GM12878 (cell line): ENCODE results near the gene JTB. TPM values are rescaled to one million over a fixed set of nuclear protein-coding genes. Genes with fewer than 3 reads are reported as not detected.
A peak's percentile ranks its signal among the peaks of the same experiment; 100 is the strongest.

Experiments
- CEBPB ChIP-seq, 2 experiments: fragments of 150-350 bp in 1 of 2; IDR thresholded peaks; 2 replicates each; pipeline ENCODE4 v1.6.1; 2012 to 2014; ENCODE audit warnings: low read depth in 2 of 2, low read length in 2 of 2, borderline replicate concordance in 1 of 2, inconsistent platforms in 1 of 2
- EED ChIP-seq: sonication (generic); IDR thresholded peaks from 2 replicates; pipeline ENCODE4 v1.6.1; 2016; ENCODE audit warnings: antibody characterized with exemption, low read depth
- ESRRA ChIP-seq: IDR thresholded peaks from 2 replicates; pipeline ENCODE4 v1.6.1; 2012; ENCODE audit warnings: mild to moderate bottlenecking, low read length, improper control_type of control experiment
- FOS ChIP-seq: IDR thresholded peaks from 3 replicates; pipeline ENCODE4 v1.6.1; 2011; ENCODE audit warnings: borderline replicate concordance; ENCODE audit not compliant: insufficient read length; ENCODE audit errors: extremely low read depth
- HDAC6 ChIP-seq: fragments of 200-600 bp; sonication (generic); IDR thresholded peaks from one replicate; pipeline ENCODE4 v1.8.0; 2017; ENCODE audit warnings: antibody characterized with exemption; ENCODE audit not compliant: unreplicated experiment
- IKZF1 ChIP-seq: fragments of 450-650 bp; conservative IDR thresholded peaks from 2 replicates; pipeline ENCODE4 v1.6.1; 2017; ENCODE audit warnings: antibody characterized with exemption, mild to moderate bottlenecking
- IRF4 ChIP-seq: IDR thresholded peaks from 2 replicates; pipeline ENCODE4 v1.6.1; 2011; ENCODE audit warnings: low read depth, low read length
- KAT2A ChIP-seq: conservative IDR thresholded peaks from 2 replicates; pipeline ENCODE4 v1.6.1; 2011; ENCODE audit warnings: low read depth, low read length; ENCODE audit not compliant: control insufficient read depth
- MEF2B ChIP-seq: fragments of 450-650 bp; IDR thresholded peaks from 2 replicates; pipeline ENCODE4 v1.6.1; 2018; ENCODE audit warnings: mild to moderate bottlenecking, moderate library complexity; ENCODE audit not compliant: partially characterized antibody, poor library complexity, severe bottlenecking
- NFYB ChIP-seq: IDR thresholded peaks from 2 replicates; pipeline ENCODE4 v1.6.1; 2011; ENCODE audit warnings: low read depth, mild to moderate bottlenecking, low read length, improper control_type of control experiment, moderate library complexity; ENCODE audit not compliant: insufficient read depth
- RBBP5 ChIP-seq: fragments of 200-600 bp; sonication (generic); conservative IDR thresholded peaks from 2 replicates; pipeline ENCODE4 v1.6.1; 2016
- SMAD1 ChIP-seq: fragments of 450-650 bp; IDR thresholded peaks from 2 replicates; pipeline ENCODE4 v1.6.1; 2018; ENCODE audit warnings: mild to moderate bottlenecking, low read depth; ENCODE audit not compliant: partially characterized antibody
- YBX1 ChIP-seq: fragments of 450-650 bp; IDR thresholded peaks from 2 replicates; pipeline ENCODE4 v1.6.1; 2016; ENCODE audit warnings: antibody characterized with exemption
- ZNF24 ChIP-seq: fragments of 450-650 bp; IDR thresholded peaks from 2 replicates; pipeline ENCODE4 v1.6.1; 2017; ENCODE audit warnings: antibody characterized with exemption, mild to moderate bottlenecking
- polyA plus RNA-seq, 11 experiments: library from polyadenylated mRNA; depleted of rRNA in 4 of 11; unstranded in 6 of 11; stranded (reverse) in 5 of 11; fragments of >200 nt; fragmentation: Nextera tagmentation in 4 of 11; fragmentation: Illumina TruSeq in 1 of 11; extraction: Ambion mirVana in 4 of 11; extraction: Trizol in 1 of 11; gene quantifications; 1 replicate in 1 of 11; 2 replicates in 10 of 11; pipeline versions ENCODE4 v1.2.1 to v1.2.3, GENCODE V29; 2011 to 2016; ENCODE audit warnings: inconsistent platforms in 2 of 11, missing spikeins in 2 of 11, low read depth in 1 of 11
- total RNA-seq, 4 experiments: library from RNA; depleted of rRNA in 3 of 4; stranded (reverse); fragments of >200 nt in 3 of 4; fragmentation: Illumina TruSeq in 1 of 4; extraction: Trizol in 1 of 4; gene quantifications; 2 replicates each; pipeline versions ENCODE4 v1.2.1 to v1.2.3, GENCODE V29; 2013 to 2021
- TF ChIP-seq, protein P1 (sequence below): IDR thresholded peaks from 2 replicates; pipeline ENCODE4 v1.6.1; 2012; ENCODE audit warnings: mild to moderate bottlenecking, low read depth, low read length
- TF ChIP-seq, protein P2 (sequence below): fragments of 450-650 bp; IDR thresholded peaks from 2 replicates; pipeline ENCODE4 v1.6.1; 2017; ENCODE audit warnings: mild to moderate bottlenecking
- TF ChIP-seq, protein P3 (sequence below): fragments of 450-650 bp; conservative IDR thresholded peaks from 2 replicates; pipeline ENCODE4 v1.6.1; 2017; ENCODE audit warnings: mild to moderate bottlenecking, moderate library complexity
- TF ChIP-seq, protein P4 (sequence below): IDR thresholded peaks from 2 replicates; pipeline ENCODE4 v1.6.1; 2012; ENCODE audit warnings: low read depth, low read length, improper control_type of control experiment
- TF ChIP-seq, protein P5 (sequence below): IDR thresholded peaks from 2 replicates; pipeline ENCODE4 v1.6.1; 2011; ENCODE audit warnings: mild to moderate bottlenecking, low read depth, low read length, moderate library complexity; ENCODE audit not compliant: insufficient replicate concordance
- TF ChIP-seq, protein P6 (sequence below): fragments of 450-650 bp; IDR thresholded peaks from 2 replicates; pipeline ENCODE4 v1.6.1; 2014; ENCODE audit warnings: mild to moderate bottlenecking

JTB gene
- total and polyA plus RNA-seq, 10 of the 15 experiments (the other 5 are each of a cell fraction or from before 2014, with no cell fraction given) = 25.0 to 298 (median 155) TPM

DNA sequence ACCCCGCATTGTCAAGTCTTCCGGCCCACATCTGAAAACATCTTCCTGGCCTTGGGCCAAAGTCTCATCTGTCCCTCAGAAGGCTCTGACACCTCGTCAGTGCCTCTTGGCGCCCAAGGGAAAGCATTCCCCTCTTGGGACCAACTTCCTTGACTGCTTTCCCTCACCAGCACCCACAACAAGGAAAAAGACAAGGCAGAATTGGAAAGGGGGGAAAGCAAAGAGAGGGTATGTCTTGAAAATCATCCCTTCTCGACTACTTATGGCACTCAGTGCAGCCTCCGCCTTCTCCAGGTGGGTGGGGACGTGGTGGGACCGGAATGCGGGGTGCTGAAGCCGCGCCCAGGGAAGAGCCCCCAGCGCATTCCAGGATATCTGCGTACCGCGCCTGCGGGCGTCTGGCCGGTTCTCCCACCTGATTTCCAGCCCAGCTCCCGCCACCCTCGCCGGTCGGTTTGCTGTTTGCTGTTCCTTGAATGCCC lies 13.6 kb downstream of the JTB start (continued):
- TF ChIP-seq, protein P1, sequence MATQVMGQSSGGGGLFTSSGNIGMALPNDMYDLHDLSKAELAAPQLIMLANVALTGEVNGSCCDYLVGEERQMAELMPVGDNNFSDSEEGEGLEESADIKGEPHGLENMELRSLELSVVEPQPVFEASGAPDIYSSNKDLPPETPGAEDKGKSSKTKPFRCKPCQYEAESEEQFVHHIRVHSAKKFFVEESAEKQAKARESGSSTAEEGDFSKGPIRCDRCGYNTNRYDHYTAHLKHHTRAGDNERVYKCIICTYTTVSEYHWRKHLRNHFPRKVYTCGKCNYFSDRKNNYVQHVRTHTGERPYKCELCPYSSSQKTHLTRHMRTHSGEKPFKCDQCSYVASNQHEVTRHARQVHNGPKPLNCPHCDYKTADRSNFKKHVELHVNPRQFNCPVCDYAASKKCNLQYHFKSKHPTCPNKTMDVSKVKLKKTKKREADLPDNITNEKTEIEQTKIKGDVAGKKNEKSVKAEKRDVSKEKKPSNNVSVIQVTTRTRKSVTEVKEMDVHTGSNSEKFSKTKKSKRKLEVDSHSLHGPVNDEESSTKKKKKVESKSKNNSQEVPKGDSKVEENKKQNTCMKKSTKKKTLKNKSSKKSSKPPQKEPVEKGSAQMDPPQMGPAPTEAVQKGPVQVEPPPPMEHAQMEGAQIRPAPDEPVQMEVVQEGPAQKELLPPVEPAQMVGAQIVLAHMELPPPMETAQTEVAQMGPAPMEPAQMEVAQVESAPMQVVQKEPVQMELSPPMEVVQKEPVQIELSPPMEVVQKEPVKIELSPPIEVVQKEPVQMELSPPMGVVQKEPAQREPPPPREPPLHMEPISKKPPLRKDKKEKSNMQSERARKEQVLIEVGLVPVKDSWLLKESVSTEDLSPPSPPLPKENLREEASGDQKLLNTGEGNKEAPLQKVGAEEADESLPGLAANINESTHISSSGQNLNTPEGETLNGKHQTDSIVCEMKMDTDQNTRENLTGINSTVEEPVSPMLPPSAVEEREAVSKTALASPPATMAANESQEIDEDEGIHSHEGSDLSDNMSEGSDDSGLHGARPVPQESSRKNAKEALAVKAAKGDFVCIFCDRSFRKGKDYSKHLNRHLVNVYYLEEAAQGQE = no peak
- no peak for TF ChIP-seq ZNF24
- peak; percentile 38 for TF ChIP-seq MEF2B
- TF ChIP-seq YBX1 = no peak
- no peak for TF ChIP-seq ESRRA
- TF ChIP-seq IRF4 = no peak
- TF ChIP-seq RBBP5 = no peak
- no peak for TF ChIP-seq HDAC6
- TF ChIP-seq SMAD1 = peak; percentile 96
- TF ChIP-seq, protein P2, sequence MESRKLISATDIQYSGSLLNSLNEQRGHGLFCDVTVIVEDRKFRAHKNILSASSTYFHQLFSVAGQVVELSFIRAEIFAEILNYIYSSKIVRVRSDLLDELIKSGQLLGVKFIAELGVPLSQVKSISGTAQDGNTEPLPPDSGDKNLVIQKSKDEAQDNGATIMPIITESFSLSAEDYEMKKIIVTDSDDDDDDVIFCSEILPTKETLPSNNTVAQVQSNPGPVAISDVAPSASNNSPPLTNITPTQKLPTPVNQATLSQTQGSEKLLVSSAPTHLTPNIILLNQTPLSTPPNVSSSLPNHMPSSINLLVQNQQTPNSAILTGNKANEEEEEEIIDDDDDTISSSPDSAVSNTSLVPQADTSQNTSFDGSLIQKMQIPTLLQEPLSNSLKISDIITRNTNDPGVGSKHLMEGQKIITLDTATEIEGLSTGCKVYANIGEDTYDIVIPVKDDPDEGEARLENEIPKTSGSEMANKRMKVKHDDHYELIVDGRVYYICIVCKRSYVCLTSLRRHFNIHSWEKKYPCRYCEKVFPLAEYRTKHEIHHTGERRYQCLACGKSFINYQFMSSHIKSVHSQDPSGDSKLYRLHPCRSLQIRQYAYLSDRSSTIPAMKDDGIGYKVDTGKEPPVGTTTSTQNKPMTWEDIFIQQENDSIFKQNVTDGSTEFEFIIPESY = no peak
- TF ChIP-seq, protein P3, sequence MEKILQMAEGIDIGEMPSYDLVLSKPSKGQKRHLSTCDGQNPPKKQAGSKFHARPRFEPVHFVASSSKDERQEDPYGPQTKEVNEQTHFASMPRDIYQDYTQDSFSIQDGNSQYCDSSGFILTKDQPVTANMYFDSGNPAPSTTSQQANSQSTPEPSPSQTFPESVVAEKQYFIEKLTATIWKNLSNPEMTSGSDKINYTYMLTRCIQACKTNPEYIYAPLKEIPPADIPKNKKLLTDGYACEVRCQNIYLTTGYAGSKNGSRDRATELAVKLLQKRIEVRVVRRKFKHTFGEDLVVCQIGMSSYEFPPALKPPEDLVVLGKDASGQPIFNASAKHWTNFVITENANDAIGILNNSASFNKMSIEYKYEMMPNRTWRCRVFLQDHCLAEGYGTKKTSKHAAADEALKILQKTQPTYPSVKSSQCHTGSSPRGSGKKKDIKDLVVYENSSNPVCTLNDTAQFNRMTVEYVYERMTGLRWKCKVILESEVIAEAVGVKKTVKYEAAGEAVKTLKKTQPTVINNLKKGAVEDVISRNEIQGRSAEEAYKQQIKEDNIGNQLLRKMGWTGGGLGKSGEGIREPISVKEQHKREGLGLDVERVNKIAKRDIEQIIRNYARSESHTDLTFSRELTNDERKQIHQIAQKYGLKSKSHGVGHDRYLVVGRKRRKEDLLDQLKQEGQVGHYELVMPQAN = peak; percentile 57; the same call in 1 of the 2 replicates
- TF ChIP-seq CEBPB (IDR thresholded peaks at IDR 0.05; ENCODE audit: borderline replicate concordance in 1 of 2, low read depth in 2 of 2, low read length in 2 of 2) = no peak
- TF ChIP-seq, protein P4, sequence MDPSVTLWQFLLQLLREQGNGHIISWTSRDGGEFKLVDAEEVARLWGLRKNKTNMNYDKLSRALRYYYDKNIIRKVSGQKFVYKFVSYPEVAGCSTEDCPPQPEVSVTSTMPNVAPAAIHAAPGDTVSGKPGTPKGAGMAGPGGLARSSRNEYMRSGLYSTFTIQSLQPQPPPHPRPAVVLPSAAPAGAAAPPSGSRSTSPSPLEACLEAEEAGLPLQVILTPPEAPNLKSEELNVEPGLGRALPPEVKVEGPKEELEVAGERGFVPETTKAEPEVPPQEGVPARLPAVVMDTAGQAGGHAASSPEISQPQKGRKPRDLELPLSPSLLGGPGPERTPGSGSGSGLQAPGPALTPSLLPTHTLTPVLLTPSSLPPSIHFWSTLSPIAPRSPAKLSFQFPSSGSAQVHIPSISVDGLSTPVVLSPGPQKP = no peak
- no peak for TF ChIP-seq FOS
- no peak for TF ChIP-seq KAT2A
- peak; percentile 50; the same call in 1 of the 2 replicates for TF ChIP-seq NFYB
- TF ChIP-seq, protein P5, sequence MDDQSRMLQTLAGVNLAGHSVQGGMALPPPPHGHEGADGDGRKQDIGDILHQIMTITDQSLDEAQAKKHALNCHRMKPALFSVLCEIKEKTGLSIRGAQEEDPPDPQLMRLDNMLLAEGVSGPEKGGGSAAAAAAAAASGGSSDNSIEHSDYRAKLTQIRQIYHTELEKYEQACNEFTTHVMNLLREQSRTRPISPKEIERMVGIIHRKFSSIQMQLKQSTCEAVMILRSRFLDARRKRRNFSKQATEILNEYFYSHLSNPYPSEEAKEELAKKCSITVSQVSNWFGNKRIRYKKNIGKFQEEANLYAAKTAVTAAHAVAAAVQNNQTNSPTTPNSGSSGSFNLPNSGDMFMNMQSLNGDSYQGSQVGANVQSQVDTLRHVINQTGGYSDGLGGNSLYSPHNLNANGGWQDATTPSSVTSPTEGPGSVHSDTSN = no peak
- TF ChIP-seq, protein P6, sequence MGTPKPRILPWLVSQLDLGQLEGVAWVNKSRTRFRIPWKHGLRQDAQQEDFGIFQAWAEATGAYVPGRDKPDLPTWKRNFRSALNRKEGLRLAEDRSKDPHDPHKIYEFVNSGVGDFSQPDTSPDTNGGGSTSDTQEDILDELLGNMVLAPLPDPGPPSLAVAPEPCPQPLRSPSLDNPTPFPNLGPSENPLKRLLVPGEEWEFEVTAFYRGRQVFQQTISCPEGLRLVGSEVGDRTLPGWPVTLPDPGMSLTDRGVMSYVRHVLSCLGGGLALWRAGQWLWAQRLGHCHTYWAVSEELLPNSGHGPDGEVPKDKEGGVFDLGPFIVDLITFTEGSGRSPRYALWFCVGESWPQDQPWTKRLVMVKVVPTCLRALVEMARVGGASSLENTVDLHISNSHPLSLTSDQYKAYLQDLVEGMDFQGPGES = no peak
- peak; percentile 49; the same call in 1 of the 2 replicates for TF ChIP-seq EED
- peak; percentile 53 for TF ChIP-seq IKZF1
